H9 (cell line): Measurements from ENCODE around the gene PAPOLA. TPM values are rescaled to one million over a fixed set of nuclear protein-coding genes. Genes with fewer than 3 reads are reported as not detected.

Source experiments
- DNase-seq: peaks from one replicate; pipeline ENCODE4 v3.0.0-alpha.2; 2017
- H2AFZ ChIP-seq: one replicate; pipeline ENCODE4 v1.6.1; 2013; ENCODE audit warnings: mild to moderate bottlenecking, low read length, control low read depth, moderate library complexity
- H2AK5ac ChIP-seq: 2 replicates; pipeline ENCODE4 v1.6.1; 2013; ENCODE audit warnings: low read length, control low read depth, mixed read lengths; ENCODE audit not compliant: insufficient read length
- H2BK120ac ChIP-seq: one replicate; pipeline ENCODE4 v1.6.1; 2013; ENCODE audit warnings: low read depth, mild to moderate bottlenecking, low read length, control low read depth, inconsistent platforms; ENCODE audit not compliant: poor library complexity, severe bottlenecking
- H2BK12ac ChIP-seq: 2 replicates; pipeline ENCODE4 v1.6.1; 2013; ENCODE audit warnings: low read length, control low read depth, mixed read lengths, low read depth; ENCODE audit not compliant: insufficient read length
- H2BK15ac ChIP-seq: 2 replicates; pipeline ENCODE4 v1.6.1; 2013; ENCODE audit warnings: low read depth, low read length, control low read depth
- H2BK20ac ChIP-seq: one replicate; pipeline ENCODE4 v1.6.1; 2013; ENCODE audit warnings: low read depth, mild to moderate bottlenecking, low read length, control low read depth, inconsistent platforms; ENCODE audit not compliant: poor library complexity, severe bottlenecking
- H2BK5ac ChIP-seq: 2 replicates; pipeline ENCODE4 v1.6.1; 2013; ENCODE audit warnings: low read length, control low read depth, mixed read lengths; ENCODE audit not compliant: insufficient read length
- H3K14ac ChIP-seq: 2 replicates; pipeline ENCODE4 v1.6.1; 2013; ENCODE audit warnings: low read length, control low read depth; ENCODE audit not compliant: insufficient read depth
- H3K18ac ChIP-seq: 2 replicates; pipeline ENCODE4 v1.6.1; 2013; ENCODE audit warnings: low read depth, mild to moderate bottlenecking, mixed read lengths, low read length, control low read depth; ENCODE audit not compliant: insufficient read length
- H3K23ac ChIP-seq: 2 replicates; pipeline ENCODE4 v1.6.1; 2013; ENCODE audit warnings: low read length, control low read depth, mixed read lengths, low read depth; ENCODE audit not compliant: insufficient read length
- H3K23me2 ChIP-seq: 2 replicates; pipeline ENCODE4 v1.6.1; 2013; ENCODE audit warnings: low read depth, mild to moderate bottlenecking, mixed read lengths, low read length, control low read depth; ENCODE audit not compliant: insufficient read length, poor library complexity, severe bottlenecking
- H3K27ac ChIP-seq: 2 replicates; pipeline ENCODE4 v1.5.1; 2013; ENCODE audit warnings: low read length, control low read depth, mixed read lengths, low read depth; ENCODE audit not compliant: insufficient read length
- H3K27me3 ChIP-seq: 2 replicates; pipeline ENCODE4 v1.6.1; 2013; ENCODE audit warnings: low read length, control low read depth, inconsistent platforms; ENCODE audit not compliant: insufficient read depth
- H3K4ac ChIP-seq: 2 replicates; pipeline ENCODE4 v1.6.1; 2013; ENCODE audit warnings: low read depth, mild to moderate bottlenecking, control low read depth, inconsistent platforms, low read length, moderate library complexity
- H3K4me1 ChIP-seq: 2 replicates; pipeline ENCODE4 v1.6.1; 2013; ENCODE audit warnings: low read length, control low read depth, inconsistent platforms; ENCODE audit not compliant: insufficient read depth
- H3K4me2 ChIP-seq: 2 replicates; pipeline ENCODE4 v1.6.1; 2013; ENCODE audit warnings: low read length, control low read depth, mixed read lengths; ENCODE audit not compliant: insufficient read length, insufficient read depth
- H3K56ac ChIP-seq: 2 replicates; pipeline ENCODE4 v1.6.1; 2013; ENCODE audit warnings: low read depth, mild to moderate bottlenecking, mixed read lengths, low read length, control low read depth; ENCODE audit not compliant: insufficient read length
- H3K79me1 ChIP-seq: 2 replicates; pipeline ENCODE4 v1.6.1; 2013; ENCODE audit warnings: low read depth, mild to moderate bottlenecking, moderate library complexity, low read length, control low read depth, inconsistent platforms; ENCODE audit not compliant: insufficient read depth, poor library complexity, severe bottlenecking
- H3K79me2 ChIP-seq: 2 replicates; pipeline ENCODE4 v1.6.1; 2013; ENCODE audit warnings: low read length, control low read depth, inconsistent platforms; ENCODE audit not compliant: insufficient read depth
- H3K9ac ChIP-seq: 2 replicates; pipeline ENCODE4 v1.6.1; 2013; ENCODE audit warnings: low read length, control low read depth, mixed read lengths; ENCODE audit not compliant: insufficient read length; ENCODE audit errors: extremely low read depth
- H3K9me3 ChIP-seq: one replicate; pipeline ENCODE4 v1.6.1; 2013; ENCODE audit warnings: low read depth, low read length, inconsistent platforms; ENCODE audit not compliant: control insufficient read depth
- H3T11ph ChIP-seq: one replicate; pipeline ENCODE4 v1.6.1; 2013; ENCODE audit warnings: mild to moderate bottlenecking, low read length, control low read depth, inconsistent platforms
- H4K20me1 ChIP-seq: one replicate; pipeline ENCODE4 v1.6.1; 2013; ENCODE audit not compliant: control insufficient read depth, insufficient read length, insufficient read depth
- H4K5ac ChIP-seq: 2 replicates; pipeline ENCODE4 v1.6.1; 2013; ENCODE audit warnings: low read depth, mild to moderate bottlenecking, mixed read lengths, low read length, control low read depth; ENCODE audit not compliant: insufficient read length
- H4K8ac ChIP-seq: replicated peaks from 2 replicates; pipeline ENCODE4 v1.6.1; 2013; ENCODE audit warnings: low read length, control low read depth, mixed read lengths, low read depth; ENCODE audit not compliant: insufficient read length
- H4K91ac ChIP-seq: 2 replicates; pipeline ENCODE4 v1.6.1; 2013; ENCODE audit warnings: low read depth, mild to moderate bottlenecking, moderate library complexity, mixed read lengths, low read length, control low read depth; ENCODE audit not compliant: insufficient read length
- H3K27ac Mint-ChIP-seq, 3 experiments: 2 replicates in 2 of 3; 3 replicates in 1 of 3; pipeline ENCODE4 v1.8.0; 2020 to 2021; ENCODE audit warnings: mixed read lengths in 3 of 3, mild to moderate bottlenecking in 1 of 3, moderate library complexity in 1 of 3
- H3K27me3 Mint-ChIP-seq: 2 replicates; pipeline ENCODE4 v1.8.0; 2021; ENCODE audit warnings: low read depth, mild to moderate bottlenecking, moderate library complexity, mixed read lengths
- H3K36me3 Mint-ChIP-seq, 3 experiments: 2 replicates in 2 of 3; 3 replicates in 1 of 3; pipeline ENCODE4 v1.8.0; 2020 to 2021; ENCODE audit warnings: low read depth in 3 of 3, mixed read lengths in 3 of 3; ENCODE audit not compliant: insufficient read depth in 1 of 3
- H3K4me1 Mint-ChIP-seq, 2 experiments: 2 replicates each; pipeline ENCODE4 v1.8.0; 2020; ENCODE audit warnings: mixed read lengths in 2 of 2
- H3K4me3 Mint-ChIP-seq, 2 experiments: 2 replicates in 1 of 2; 3 replicates in 1 of 2; pipeline ENCODE4 v1.8.0; 2020 to 2021; ENCODE audit warnings: mild to moderate bottlenecking in 2 of 2, mixed read lengths in 2 of 2, moderate library complexity in 1 of 2
- H3K9me3 Mint-ChIP-seq, 2 experiments: 2 replicates in 1 of 2; 3 replicates in 1 of 2; pipeline ENCODE4 v1.8.0; 2020; ENCODE audit warnings: mild to moderate bottlenecking in 2 of 2, mixed read lengths in 2 of 2, moderate library complexity in 1 of 2
- CTCF ChIP-seq: fragments of 200-600 bp; sonication (generic); conservative IDR thresholded peaks from 3 replicates; pipeline ENCODE4 v1.8.0; 2021; ENCODE audit warnings: antibody characterized with exemption, mild to moderate bottlenecking
- whole genome bisulfite sequencing: extraction: QIAGEN DNeasy Blood & Tissue Kit; methylation state at CpG from one replicate; pipeline ENCODE4 v1.1.7; 2013; ENCODE audit warnings: missing lambda C conversion rate, low lambda C conversion rate, mixed read lengths; ENCODE audit not compliant: insufficient read length; ENCODE audit errors: extremely low coverage; 5-methylcytosine and 5-hydroxymethylcytosine counted together
- total RNA-seq: library from RNA; stranded (reverse); gene quantifications from 2 replicates; pipeline ENCODE4 v1.2.1, GENCODE V29; 2021

The PAPOLA gene
- total RNA-seq, 1 experiment from 2014 or later: 188 TPM

- no peak overlapping the region for H2BK15ac ChIP-seq
- no peaks in the 10 kb centered on the region for H3K23me2 ChIP-seq
- no peak overlapping the region for H3K9ac ChIP-seq
- H2BK5ac ChIP-seq: no peak overlapping the region
- H4K8ac ChIP-seq: no peak overlapping the region
- no peak for DNase-seq
- no peak overlapping the region for H3K27ac ChIP-seq
- no peak overlapping the region for H2BK20ac ChIP-seq
- no peak overlapping the region for H3K14ac ChIP-seq
- H3K27ac Mint-ChIP-seq: no peak overlapping the region
- no peak overlapping the region for H2AK5ac ChIP-seq
- no peaks in the 10 kb centered on the region for H3K27me3 Mint-ChIP-seq
- H3K9me3 Mint-ChIP-seq: no peaks in the 10 kb centered on the region
- no peak overlapping the region for H3K4me3 Mint-ChIP-seq
- WGBS: no CpG with 5 or more reads among the region's 1 CpG
- no peak overlapping the region for H3K4ac ChIP-seq
- H3K36me3 Mint-ChIP-seq: peaks cover 11 to 62% (median 49%) of the 10 kb centered on the region in 3 experiments; a peak in 6 of 7 replicates
- no peak overlapping the region for H2BK12ac ChIP-seq
- no peak overlapping the region for H3K23ac ChIP-seq
- no peak for TF ChIP-seq CTCF
- H3K4me1 ChIP-seq: no peaks in the 10 kb centered on the region
- H3K79me2 ChIP-seq: no peaks in the 10 kb centered on the region
- no peaks in the 10 kb centered on the region for H3K9me3 ChIP-seq
- H3K4me1 Mint-ChIP-seq: no peaks in the 10 kb centered on the region; a peak in 1 of 4 replicates
- H4K5ac ChIP-seq: no peak overlapping the region
- no peak overlapping the region for H4K91ac ChIP-seq
- H4K20me1 ChIP-seq: no peaks in the 10 kb centered on the region
- H3K27me3 ChIP-seq: no peaks in the 10 kb centered on the region
- H2BK120ac ChIP-seq: no peak overlapping the region
- H3K79me1 ChIP-seq: no peaks in the 10 kb centered on the region
- no peak overlapping the region for H3K18ac ChIP-seq
- no peak overlapping the region for H3K4me2 ChIP-seq
- H3T11ph ChIP-seq: no peak overlapping the region
- H2AFZ ChIP-seq: no peak overlapping the region
- H3K56ac ChIP-seq: no peak overlapping the region
Measured at GRCh38 chr14:96564389-96564788, 62.2 kb downstream of the PAPOLA start.
